Activated CD4-positive, CD25-positive, alpha-beta regulatory T cell treated with anti-CD3 and anti-CD28 coated beads, Interleukin-2, amount 50 U/mL, for 24 hours (primary cell): Measurements from ENCODE around the gene ABCA4.

Experiments used
- ATAC-seq, 2 donors: fragments of 150-1000 bp; cut with Tn5 transposase; one replicate each; pipeline ENCODE4 v1.10.0; 2021; ENCODE audit warnings: mild to moderate bottlenecking in 1 of 2, moderate library complexity in 1 of 2

Gene ABCA4

GRCh38 chr1:94024104-94024792, 96.7 kb downstream of the ABCA4 start:
- no peak for ATAC-seq

GRCh38 chr1:94022471-94023189, 98.3 kb downstream of the ABCA4 start:
- ATAC-seq: no peak

- ATAC-seq: no peak
Observed at GRCh38 chr1:94020764-94021579, 100.0 kb downstream of the ABCA4 start.

DNA sequence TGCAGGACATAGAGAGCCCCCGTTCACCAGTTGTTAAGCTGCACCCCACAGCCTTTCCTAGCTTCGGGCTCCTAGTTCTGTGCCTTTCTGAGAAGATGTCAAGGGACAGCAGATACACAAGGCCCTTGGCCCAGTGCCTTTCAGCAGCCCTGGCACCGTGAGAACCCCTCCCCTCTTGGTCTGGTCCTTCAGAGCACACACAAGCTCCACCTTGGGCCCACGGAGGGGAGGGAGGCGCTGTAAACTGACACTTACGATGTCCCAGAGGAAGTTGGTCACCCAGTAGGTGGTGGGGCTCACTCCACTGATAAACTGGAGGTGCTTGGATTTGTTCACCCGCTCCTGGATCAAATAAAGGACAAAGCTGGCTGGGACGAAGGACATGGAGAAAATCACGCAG, 101.6 kb downstream of the ABCA4 start:
- ATAC-seq: no peak

DNA sequence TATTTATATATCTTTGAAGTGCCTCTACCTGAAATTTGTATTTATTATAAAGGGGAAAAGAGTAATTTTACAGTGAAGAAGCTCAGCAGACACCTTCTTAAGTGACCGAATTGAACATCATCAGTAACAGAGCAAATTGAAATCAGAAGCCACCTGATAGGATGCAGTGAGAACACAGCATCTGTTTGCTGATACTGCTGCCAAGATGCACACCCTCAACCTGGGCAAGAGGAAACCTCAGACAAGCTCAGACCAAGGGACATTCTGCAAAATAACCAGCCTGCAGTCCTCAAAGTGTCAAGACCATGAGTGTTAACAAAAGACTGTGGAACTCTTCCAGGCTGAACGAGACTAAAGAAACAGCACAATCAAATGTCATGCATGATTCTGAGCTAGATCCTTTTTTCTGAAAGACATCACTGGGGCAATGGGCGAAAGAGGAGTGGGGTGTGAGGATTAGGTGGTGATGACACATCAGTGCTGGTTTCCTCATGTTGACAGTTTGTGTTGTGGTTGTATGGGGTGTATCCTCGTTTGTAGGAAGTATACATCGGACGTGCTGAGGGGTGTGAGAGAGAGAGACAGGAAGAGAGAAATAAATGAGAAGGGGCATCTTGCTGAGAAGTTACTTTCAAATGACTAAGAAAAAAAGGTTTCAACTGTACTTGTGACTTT, 103.7 kb downstream of the ABCA4 start:
- ATAC-seq: peak in 1 of 2 donors; percentile 30

DNA sequence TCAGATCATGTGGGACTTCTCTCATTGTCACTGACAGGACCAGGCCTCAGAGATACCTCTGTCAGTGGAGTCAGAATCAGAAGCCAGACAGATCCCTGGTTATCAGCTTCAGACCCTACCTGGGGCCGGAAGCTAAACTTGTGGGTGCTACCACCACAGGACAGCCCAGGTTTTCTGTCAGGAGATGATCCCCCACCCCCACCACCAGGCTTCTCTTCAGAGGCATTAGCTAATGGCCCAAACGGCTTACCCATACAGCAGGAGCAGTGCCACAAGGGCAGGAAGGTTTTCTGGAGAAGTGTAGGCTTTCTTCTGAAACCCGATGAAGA, 105.5 kb downstream of the ABCA4 start:
- no peak for ATAC-seq

GRCh38 chr1:94014635-94015488, 106.1 kb downstream of the ABCA4 start:
- ATAC-seq: no peak

DNA sequence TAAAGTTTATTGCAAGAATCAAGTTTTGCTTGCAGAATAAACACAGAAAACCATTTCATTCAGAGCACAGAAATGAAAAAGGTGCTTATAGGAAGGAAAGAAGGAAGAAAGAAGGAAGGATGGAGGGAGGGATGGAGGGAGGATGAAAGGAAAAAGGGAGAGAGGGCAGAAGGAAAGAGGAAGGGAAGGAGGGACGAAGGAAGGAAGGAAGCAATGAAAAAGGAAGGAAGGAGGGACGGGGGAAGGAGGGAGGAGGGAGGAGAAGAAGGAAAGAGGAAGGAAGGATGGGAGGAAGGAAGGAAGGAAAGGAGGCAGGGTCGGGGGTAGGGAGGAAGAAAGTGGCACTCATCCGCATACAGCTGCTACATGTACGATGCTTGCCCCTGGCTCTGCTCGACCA, 106.9 kb downstream of the ABCA4 start:
- ATAC-seq: no peak

- no peak for ATAC-seq
Observed at GRCh38 chr1:94013367-94013878, 107.5 kb downstream of the ABCA4 start.

- no peak for ATAC-seq
Observed at GRCh38 chr1:94012708-94013366, 108.1 kb downstream of the ABCA4 start.

DNA sequence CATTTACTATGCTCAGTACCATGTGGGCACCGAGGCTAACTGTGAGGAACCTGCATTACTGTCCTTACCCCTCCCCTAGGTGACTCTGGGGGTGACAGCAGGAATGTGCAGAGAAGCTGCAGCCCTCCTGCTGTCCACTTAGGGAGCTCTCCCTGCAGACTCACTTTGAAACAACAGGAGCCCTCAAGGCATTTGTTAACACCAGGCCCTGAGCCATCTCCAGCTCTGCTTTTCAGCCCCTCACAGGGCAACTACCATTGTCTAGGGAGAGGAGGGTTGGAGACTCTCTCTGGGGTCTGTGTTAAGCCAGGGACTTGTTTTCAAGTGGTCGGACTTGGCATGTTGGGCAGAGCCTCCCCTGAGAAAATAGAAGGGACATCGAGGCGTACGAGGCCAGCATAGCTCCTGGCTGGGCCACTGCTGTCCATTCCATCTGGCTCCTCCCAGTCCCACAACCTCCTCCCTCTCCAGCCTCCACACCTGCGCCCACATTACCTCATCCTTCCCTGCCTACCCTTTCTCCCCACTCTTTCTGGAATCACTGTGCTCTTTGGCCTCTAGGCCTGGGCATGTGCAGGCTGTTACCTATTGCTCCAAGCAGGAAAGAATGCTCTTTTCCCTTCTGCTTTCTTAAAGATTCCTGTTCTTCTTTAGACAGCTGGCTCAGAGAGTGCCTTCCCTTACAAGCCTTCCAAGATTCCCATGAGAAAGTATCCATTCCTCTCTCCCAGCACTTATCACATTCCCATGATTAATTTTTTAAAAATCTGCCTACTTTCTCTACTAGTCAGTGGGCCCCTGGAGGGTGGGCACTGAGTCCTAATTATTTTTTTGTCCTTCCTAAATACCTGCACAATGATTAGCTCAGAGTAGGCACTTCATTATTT, 109.0 kb downstream of the ABCA4 start:
- ATAC-seq: no peak

DNA sequence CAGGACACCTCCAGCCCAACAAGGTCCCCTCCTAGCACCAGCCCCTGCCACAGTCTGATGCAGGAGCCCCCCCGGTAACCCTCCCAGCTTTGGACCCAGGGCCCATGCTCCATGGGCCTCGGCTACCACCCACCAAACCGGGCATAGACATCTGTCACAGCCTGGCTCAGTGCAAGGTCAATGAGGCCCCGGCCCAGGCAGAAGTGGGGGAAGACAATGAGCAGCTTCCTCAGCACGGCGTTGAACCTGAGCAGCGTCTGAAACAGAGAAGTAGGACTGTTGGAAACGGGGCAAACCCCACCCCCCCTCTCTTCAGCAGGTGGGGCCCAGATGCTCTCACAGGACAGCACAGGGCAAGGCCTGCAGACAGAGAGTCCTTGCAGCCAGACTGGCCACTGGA, 109.8 kb downstream of the ABCA4 start:
- ATAC-seq: no peak

GRCh38 chr1:94009304-94009703, 111.6 kb downstream of the ABCA4 start:
- ATAC-seq: no peak

DNA sequence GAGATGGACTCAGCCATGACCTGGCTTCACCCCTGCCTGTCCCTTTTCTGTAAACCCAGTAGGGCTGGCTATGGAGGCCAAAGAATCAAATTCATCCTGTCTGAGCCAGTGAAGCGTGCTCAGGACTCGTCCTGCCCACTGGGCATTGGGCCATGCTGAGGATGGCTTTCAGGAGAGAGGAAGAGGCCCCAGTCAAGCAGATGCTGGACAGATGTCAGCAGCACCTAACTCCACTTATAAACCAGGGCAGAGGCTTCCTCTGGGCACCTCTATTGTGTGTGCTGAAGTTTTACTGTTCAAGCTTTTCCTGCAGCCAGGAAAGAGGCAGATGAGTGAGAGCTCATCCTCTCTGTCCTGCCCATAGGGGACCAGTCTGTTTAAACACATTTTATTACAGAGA, 114.3 kb downstream of the ABCA4 start:
- no peak for ATAC-seq

DNA sequence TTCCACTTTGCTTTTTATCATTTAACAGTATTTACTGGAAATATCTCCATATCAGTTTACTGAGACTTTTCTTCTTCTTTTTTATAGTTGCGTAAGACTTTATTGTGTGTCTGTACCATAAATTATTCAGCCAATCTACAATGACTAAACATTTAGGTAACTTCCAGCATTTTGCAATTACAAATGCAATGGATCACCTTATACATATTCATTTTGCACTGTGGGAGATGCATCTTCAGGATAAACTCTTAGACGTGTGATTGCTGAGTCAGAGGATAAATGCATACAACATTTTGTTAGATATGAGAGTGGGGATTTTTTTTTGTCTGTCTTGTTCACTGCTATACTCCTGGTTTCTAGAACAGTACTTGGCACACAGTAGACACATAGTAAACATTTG, 116.0 kb downstream of the ABCA4 start:
- no peak for ATAC-seq

GRCh38 chr1:94002046-94002787, 118.7 kb downstream of the ABCA4 start:
- ATAC-seq: no peak

DNA sequence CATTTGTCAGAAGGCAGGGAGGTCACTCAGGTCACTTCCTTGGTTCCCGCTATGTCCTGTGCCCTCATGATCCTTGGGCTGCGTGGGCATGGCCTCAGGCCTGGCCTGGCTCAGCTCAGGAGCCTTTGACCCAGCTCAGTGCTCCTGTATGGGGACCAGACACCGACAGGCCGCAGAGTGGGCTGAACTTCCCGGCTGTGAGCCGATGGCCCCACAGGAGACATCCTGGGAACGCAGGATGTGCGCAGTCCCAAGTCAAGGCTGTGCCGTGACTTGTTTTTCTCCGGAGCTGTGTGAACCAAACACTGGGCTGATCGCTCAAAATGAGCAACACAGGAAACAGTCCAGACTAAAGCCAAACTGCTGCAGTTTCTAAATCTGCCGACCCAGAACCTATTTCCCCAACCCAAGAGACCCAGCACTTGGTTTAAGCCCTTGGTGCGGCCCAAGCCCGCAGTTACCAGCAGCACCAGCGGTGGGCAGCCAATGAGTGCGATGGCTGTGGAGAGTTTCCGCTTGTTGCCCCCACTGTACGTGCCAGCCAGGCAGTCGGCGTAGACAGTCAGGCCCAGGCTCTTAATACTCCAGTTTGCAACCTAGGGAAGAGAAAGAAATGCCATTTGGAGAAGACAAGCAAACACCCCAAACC, 119.4 kb downstream of the ABCA4 start:
- no peak for ATAC-seq

- no peak for ATAC-seq
Observed at GRCh38 chr1:94000510-94001282, 120.3 kb downstream of the ABCA4 start.
